ENCODE measurements around the gene NAV3.

Gene NAV3, protein sequence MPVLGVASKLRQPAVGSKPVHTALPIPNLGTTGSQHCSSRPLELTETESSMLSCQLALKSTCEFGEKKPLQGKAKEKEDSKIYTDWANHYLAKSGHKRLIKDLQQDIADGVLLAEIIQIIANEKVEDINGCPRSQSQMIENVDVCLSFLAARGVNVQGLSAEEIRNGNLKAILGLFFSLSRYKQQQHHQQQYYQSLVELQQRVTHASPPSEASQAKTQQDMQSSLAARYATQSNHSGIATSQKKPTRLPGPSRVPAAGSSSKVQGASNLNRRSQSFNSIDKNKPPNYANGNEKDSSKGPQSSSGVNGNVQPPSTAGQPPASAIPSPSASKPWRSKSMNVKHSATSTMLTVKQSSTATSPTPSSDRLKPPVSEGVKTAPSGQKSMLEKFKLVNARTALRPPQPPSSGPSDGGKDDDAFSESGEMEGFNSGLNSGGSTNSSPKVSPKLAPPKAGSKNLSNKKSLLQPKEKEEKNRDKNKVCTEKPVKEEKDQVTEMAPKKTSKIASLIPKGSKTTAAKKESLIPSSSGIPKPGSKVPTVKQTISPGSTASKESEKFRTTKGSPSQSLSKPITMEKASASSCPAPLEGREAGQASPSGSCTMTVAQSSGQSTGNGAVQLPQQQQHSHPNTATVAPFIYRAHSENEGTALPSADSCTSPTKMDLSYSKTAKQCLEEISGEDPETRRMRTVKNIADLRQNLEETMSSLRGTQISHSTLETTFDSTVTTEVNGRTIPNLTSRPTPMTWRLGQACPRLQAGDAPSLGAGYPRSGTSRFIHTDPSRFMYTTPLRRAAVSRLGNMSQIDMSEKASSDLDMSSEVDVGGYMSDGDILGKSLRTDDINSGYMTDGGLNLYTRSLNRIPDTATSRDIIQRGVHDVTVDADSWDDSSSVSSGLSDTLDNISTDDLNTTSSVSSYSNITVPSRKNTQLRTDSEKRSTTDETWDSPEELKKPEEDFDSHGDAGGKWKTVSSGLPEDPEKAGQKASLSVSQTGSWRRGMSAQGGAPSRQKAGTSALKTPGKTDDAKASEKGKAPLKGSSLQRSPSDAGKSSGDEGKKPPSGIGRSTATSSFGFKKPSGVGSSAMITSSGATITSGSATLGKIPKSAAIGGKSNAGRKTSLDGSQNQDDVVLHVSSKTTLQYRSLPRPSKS (N-terminal part only)

DNA sequence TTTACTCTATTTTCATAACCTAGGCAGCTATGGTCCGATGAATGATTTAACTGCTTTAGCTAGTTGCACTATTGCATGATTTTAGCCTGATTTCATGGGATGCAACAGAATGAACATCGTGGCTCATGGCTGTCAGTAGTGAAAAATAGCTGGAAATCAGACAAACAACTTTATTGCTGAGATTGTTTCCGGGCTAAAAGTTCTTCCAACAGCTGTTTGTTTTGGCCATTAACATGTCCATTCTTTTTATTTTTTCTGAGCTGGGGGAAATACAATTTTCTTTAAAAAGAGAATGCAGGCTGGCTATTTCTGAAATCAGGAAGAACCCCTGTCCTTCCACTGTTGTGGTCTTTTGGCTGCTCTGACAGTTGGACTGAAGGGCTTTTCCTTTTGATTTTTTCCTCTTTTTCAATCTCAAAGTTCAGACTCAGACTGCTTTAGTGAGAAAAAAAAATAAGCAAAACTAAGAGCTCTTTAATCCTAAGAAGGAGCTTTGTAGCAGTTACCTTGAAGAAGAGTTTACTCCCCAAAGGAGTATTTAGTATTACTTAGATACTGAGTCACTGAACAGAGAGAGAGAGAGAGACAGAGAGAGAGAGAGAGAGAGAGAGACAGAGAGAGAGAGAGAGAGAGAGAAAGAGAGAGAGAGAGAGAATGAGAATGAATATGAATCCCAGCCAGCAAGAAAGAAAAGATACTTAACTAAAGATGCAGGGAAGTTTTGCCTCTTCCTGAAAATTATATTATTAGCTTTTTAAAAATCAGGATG lies at the start of gene NAV3:
Gene NAV3 (plus strand): TSS at position 312 of the 769 bp plus-strand sequence. CDS start 568 bp downstream, outside the sequence.
- DNase-seq: no peak

DNA sequence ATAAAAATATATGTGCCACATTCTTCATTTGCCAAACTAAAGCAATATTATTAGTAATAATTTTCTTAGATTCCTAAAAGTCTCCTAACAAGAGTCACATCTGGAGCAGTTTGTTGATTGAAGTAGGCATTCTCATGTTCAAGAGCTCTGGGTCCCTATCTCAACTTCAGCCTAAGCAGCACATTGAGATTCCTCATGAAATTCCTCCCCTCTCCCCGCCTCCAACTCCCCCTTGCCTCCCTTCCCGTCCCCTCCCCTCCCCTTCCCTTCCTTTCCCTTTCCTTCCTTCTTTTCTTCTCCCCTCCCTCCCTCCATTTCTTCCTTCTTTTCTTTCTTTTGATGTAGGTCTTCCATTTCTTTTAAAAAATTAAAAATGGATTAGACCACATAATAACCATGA lies 48.7 kb upstream of the NAV3 start:
- no peak for DNase-seq

DNA sequence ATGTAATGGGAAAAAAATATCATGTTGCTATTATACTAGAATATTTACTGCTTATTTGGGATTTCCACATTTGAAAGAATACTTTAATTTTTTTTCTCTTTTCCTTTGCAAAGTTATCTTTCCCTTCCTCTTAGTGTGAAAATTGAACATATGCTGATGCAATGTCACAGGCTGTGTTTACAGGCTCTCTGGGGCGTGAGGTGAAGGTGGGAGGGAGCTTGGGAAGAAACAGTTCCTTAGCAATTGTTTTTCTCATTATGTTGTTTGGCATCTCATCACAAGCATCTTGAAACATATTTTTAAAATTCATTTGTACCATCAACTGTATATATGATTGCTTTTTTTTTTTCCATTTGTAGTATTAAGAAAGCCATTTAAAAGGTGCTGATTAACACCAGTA lies 47.9 kb upstream of the NAV3 start:
- DNase-seq: no peak

DNA sequence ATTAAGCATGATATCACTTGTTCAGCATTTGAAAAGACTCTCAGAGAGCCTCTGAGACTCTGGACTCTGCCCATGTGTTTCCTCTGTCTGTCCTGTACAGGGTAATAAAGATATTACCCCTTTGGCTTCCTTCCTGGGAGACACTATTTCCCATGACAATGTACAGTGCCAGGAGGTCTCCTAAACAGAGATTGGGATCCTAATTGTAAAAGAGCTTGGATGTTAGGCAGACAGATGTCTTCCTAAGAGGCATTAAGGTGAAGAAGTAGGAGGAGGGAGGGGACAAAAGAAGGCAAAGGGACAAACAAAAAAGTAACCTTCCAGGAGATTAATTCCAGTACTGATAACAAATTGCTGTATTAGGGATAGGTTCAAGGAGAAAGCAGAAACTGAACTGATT lies 45.5 kb upstream of the NAV3 start:
- DNase-seq: no peak

DNA sequence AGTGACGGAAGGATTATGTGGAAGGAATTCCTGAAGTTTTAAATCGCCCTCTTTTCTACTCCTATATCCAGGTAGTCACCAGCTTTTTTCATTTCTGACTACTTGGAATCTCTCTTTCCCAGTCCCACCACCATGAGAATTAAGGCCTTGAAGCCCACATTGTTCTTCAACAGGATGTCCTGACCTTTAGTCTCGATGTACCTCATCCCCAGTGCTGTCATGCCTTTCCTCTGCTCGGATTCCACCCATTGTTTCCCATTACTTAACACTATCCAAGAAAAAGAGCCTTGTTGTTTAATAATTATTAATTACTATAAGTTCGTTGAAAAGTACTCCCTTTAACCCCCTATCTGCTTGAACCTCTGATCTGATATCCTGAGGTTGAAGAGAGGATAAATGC lies 44.0 kb upstream of the NAV3 start:
- DNase-seq: no peak

DNA sequence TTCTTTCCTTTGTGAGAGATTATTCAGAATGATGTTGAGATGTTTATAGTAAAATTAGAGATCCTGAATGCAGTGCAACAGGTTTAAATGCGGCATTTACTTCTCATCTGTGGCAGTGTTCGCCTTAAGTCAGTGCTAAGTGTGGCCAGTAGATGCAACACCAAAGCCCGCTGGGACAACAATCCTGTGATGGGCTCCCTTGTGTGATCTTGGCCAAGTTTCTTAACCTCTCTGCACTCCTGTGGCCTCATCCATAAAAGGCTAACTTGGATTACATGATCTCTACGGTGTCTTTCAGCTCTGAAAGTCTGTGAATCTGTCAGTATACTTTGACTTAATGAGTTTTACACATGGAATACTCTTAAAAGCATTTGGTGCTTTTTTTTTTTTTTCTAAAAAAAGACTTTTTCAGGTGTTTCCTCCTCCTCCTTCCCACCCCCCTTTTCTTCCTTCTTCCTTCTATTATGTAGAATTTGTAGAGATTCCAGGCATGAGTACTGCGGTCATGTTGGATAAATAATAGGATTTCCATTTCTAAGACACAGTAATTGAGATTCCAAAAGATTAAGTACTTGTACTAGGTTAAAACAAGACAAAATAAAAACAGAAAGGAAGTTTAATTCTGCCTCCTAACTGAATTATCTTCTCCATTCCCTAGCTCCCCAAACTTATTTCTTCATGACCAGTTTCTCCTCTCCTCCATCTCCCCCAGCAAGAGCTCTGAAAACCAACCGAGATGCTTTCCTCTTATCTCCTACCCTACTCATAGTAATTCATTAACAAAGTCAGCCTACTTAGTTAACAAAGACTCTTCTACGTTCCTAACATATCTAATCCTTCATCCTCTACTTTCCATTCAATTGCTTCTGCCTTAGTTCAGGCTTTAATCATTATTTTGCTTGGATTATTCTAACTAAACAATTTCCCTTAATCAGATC lies 42.2 kb upstream of the NAV3 start:
- no peak for DNase-seq

DNA sequence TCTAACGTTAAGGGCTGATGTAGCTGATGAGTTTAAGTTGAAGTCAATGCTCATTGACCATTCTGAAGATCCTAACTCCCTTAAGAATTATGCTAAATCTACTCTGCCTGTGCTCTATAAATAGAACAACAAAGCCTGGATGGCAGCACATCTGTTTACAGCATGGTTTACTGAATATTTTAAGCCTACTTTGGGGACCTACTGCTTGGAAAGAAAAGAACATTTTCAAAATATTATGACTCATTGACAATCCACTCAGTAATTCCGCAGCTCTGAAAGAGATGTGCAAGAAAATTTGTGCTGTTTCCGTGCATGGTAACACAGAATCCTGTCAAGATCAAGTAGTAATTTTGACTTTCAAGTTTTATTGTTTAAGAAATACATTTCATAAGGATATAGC lies 35.0 kb upstream of the NAV3 start:
- DNase-seq: no peak

DNA sequence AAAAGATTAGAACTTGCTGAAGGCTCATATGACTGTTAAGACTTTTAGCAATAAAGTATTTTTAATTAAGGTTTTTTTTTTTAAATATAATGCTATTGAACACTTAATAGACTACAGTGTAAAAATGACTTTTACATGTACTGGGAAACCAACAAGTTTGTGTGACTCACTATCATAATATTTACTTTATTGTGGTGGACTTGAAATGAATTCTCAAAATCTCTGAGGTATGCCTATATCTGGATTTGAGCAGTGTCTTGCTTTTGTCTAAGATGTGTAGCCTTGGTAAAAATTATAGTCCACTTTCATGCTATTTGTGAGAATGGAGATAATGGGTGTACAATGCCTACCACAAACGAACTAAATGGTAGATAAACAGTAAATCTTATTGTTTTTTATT lies 33.9 kb upstream of the NAV3 start:
- DNase-seq: no peak

DNA sequence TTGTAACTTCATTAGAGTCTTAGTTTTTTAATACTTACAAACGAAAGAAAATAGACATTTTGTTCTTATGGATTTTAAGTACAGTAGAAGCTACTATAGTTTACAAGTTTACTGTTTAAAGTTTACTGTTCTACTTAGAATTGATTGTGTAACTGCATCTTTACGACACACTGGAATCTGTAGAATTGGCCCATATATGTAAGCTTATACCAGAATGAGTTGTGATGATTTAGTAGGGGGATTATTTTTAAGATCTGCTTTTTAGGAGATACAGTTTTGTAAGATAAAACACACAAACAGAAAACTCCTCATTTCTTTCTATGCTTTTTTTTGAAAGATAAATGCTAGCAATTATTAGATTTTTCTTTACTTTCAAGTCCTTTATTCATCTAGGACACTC lies 30.2 kb upstream of the NAV3 start:
- no peak for DNase-seq

DNA sequence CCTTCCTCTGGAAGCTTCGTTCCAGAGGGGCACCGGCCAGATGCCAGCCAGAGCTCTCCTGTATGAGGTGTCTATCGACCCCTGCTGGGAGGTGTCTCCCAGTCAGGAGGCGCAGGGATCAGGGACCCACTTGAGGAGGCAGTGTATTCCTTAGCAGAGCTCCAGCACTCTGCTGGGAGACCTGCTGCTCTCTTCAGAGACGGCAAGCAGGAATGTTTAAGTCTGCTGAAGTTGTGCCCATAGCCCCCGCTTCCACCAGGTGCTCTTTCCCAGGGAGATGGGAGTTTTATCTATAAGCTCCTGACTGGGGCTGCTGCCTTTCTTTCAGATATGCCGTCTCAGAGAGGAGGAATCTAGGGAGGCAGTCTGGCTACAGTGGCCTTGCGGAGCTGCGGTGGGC lies 22.2 kb upstream of the NAV3 start:
- no peak for DNase-seq

DNA sequence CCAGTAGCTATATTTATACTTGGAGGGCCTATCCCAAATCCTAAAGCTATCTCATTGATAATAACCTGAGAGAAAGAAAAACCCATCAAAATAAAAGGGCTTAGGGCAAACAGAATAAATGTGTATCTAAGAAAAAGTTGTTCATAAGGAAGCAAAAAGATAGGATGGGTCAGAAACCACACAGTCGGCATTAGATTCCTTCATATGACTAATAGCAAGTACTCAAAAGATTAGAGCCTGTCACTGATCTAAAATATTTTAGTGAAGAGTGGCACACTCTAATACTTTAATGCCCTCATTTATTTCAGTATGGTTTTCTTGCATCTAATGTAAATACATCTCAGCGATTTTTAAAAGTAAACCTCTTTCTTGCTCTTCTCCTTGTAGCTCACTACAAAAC lies 17.1 kb upstream of the NAV3 start:
- DNase-seq: no peak

DNA sequence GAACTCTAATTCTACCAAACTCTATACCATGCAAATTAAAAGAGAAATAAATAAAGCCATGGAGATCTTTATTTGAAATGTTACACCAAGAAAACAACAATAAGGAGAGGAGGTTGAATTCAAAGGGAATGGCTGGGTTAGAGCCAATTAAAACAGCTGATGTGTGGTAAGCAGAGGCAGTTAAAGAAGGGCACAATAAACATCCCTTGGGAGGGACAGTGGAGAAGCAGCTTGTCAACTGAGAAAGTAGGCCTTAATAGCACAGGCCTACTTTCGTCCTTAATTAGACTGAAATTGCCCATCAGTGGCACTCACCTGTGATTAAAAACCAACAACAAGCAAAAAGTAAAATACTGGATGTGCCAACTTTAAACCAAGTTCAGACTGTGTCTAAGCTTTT lies 16.3 kb upstream of the NAV3 start:
- no peak for DNase-seq

DNA sequence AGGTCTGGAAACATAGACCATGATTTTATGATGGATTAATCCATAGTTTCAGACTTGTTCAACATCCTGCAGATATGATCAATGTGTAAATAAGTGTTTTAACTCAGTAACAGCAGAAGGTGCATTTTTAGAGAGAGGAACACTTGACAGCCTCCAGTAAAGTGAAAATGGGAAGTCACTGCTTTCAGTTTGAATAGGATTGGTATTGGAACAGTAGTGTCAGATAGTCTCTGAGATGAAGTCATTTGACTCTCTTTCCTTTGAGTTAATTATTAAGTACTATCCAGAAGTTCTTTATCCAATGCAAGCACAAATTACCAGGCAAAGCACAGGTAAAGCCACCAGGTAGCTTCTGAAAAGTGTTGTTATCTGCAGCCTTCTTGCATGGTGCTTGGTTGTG lies 14.5 kb upstream of the NAV3 start:
- no peak for DNase-seq

DNA sequence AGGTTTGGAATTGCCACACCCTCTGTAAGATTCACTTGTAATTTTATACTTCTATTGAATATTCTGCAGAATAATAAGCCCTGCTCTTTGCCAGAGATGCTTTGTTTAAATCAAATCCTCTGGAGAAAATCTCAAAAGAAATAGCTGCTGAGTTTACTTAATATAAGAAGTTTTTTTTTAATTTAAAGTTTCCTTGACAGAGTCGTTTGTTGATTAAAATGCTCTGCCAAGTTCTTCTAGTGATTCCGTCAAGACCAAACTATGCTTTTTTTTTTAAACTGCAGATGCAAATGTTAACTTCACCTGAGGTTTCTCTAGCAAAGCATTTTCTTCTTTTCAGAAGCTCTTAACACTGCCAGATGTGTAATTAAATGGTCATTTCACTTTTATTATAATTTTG lies 13.4 kb upstream of the NAV3 start:
- DNase-seq: no peak

DNA sequence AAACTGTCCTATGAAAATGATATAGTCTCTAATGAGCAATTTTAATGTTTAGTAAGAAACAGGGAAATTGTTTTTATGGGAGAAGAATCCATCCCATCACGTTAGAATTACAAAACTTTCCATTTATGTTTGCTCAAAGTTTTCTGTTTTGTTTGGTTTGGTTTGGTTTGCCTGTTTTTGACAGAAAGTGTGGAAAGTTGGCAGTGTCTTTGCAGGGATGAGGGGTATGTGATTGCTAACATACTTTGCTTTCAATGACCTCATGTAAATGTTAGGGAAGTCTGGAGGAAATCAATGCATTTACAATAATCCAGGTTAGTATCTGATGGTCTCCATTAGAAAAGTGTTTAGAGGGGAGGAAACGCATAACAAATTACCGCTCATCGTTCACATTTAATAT lies 12.3 kb upstream of the NAV3 start:
- no peak for DNase-seq

DNA sequence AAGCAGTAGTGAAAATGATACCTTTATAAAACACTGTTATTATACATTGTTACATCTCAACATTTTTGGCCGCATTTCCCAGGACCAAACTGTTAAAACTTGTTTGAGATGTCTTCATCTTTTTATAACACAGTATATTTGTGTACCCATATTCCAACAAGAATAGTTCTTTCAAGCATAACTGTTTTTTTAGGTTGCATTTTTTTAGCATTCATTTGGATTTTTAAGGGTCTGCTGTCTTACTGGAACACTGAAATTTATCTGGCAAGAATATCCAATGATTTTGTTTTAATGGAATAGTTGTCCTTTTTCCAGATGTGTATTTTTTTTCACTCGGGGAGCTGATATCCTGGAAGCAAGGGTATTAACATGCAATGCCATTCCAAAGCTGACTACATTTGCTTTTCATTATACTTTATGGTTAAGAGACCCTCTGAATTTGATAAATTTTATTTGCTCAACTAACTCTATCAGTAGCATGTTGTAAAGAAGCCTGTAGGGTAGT lies 8.9 kb upstream of the NAV3 start:
- DNase-seq: no peak

DNA sequence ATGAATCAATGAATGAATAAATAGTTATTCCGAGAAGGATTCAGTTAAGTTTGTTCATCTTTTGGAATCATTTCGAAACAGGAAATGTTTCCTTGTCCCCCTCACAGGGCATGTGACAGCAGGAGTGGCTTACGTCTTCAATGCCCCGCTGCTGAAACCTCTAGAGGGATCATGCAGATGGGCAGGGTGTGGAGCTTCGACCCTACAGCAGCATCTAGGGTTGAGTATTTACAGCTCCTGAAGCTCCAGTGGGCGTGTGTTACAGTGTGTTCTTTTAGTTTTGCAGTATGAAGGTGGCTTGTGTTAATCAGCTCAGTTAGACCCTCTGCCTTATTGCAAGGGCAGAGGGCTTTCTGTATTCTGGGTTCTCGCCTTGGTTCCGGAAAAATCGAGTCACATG lies 2.6 kb downstream of the NAV3 start:
- DNase-seq: no peak

DNA sequence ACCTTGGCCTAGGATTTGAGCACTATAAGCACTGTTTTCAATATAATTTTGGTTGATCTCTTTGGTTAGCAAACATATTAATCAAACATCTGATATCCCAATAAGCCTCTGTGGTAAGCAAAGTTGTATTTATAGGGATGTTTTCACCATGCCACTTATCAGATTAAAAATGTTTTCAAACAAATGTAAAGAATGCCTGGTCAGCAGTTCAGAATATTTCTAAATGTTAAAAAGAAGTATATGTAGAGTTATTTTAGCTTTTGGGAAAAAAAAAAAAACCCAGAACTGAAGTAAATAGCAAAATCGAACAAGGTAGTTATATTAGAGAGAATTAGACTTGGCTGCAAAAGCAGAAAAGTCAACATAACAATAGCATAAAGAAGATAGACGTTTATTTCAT lies 3.9 kb downstream of the NAV3 start:
- no peak for DNase-seq

DNA sequence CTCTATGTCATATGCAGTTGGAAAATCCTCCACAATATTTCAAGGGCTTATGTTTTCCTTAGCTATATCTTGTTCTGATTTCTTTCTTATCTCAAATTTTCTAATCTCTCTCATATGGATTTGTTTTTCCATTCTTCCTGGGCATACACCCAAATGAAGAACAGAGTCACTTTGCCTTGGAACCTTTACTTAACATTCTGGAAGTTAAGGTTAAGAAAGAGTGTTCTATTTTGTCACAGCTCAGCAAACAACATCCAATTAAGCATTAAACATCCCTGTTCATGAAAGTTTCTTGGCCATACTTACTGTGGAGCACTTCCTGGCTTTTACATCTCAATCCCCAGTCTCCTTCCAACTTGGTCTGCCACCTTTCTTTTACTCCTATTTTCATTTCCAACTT lies 5.3 kb downstream of the NAV3 start:
- no peak for DNase-seq

DNA sequence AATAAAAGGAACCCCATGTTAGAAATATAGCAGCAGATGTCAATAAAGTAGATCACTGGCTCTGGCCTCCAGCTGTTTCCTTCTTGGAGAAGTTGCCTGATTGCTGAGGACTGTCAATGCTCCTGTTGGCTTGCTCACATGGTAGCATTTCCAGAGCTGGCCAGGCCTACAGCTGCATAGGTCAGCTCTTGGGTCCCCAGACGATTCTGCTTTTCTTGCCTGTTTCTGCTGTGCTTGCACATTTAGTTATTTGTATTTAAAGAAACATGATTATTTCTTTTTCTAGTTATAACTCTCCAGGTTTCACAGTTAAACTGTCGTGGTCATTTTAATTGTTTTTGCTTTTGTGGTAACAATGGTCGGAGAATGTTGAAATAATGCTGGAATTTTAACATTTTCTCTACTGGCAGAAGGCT lies 7.2 kb downstream of the NAV3 start:
- peak; percentile 29 for DNase-seq

DNA sequence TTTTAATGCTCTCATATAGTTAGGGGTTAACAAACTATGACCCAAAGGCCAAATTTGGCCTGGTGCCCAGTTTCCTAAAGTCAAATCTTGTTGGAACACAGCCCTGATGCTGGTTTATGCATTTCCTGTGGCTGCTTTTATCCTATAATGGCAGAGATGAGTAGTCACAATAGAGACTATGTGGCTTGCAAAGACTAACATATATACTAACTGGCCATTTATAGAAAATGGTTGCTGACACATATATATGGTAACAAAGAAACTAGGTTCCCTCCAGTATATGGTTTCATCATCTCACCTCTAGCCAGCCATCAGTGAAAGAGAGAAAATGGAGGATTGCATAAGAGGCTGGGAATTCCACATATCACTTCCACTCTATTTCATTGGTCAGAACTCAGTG lies 10.8 kb downstream of the NAV3 start:
- no peak for DNase-seq

DNA sequence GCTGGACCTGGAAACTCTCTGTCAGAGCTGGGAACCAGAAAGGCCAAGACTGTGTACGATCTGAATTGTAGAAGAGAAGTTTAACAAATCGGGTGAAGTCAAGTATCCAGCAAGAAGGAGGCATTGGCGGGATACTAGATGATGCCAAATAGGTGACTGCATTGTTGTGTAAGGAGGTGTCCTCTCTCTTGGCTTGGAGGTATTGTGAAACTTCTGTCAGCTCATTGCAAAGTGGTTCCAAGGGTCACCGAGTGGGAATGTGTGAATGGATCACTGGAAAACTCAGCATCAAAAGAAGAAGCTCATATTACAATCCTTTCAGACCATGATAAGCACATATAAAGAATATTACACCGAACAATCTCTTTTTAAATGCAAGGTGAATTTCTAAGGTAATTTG lies 11.7 kb downstream of the NAV3 start:
- DNase-seq: no peak

Measured in DMS 273 treated with DMSO at 0.1 percent for 48 hours (cell line).